SJSA1 (cell line): ENCODE measurements around the gene PKD1L1. TPM values are rescaled to one million over a fixed set of nuclear protein-coding genes. Genes with fewer than 3 reads are reported as not detected.

ENCODE experiments used
- DNase-seq, 2 experiments: peaks; one replicate each; pipeline ENCODE4 v3.0.0-alpha.2; 2015 to 2020; ENCODE audit warnings: low spot score in 2 of 2, low read depth in 1 of 2
- H3K27ac ChIP-seq: fragments of 250-450 bp; sonication (Bioruptor Pico); 2 replicates; pipeline ENCODE4 v1.5.1; 2020; ENCODE audit warnings: mild to moderate bottlenecking, moderate library complexity
- H3K27me3 ChIP-seq: fragments of 250-450 bp; sonication (Bioruptor Pico); replicated peaks from 2 replicates; pipeline ENCODE4 v1.5.1; 2020; ENCODE audit warnings: mild to moderate bottlenecking, moderate library complexity
- H3K36me3 ChIP-seq: fragments of 250-450 bp; sonication (Bioruptor Pico); 2 replicates; pipeline ENCODE4 v1.5.1; 2020; ENCODE audit warnings: mild to moderate bottlenecking
- H3K4me1 ChIP-seq: fragments of 250-450 bp; sonication (Bioruptor Pico); replicated peaks from 2 replicates; pipeline ENCODE4 v1.6.1; 2021; ENCODE audit warnings: mild to moderate bottlenecking
- H3K4me3 ChIP-seq: fragments of 250-450 bp; sonication (Bioruptor Pico); 2 replicates; pipeline ENCODE4 v1.5.1; 2020; ENCODE audit warnings: mild to moderate bottlenecking
- H3K9me3 ChIP-seq: fragments of 250-450 bp; sonication (Bioruptor Pico); replicated peaks from 2 replicates; pipeline ENCODE4 v1.5.1; 2020; ENCODE audit warnings: mild to moderate bottlenecking
- total RNA-seq: library from RNA; depleted of rRNA; stranded (reverse); fragments of >200 nt; shearing (Covaris generic); gene quantifications from 2 replicates; pipeline ENCODE4 v1.2.3, GENCODE V29; 2014

PKD1L1 gene
- total RNA-seq, 1 experiment from 2014 or later, result 0.53 TPM

GRCh38 chr7:47893721-47894365 lies 54.4 kb downstream of the PKD1L1 start:
- Histone ChIP-seq H3K27ac (no peak overlapping the region), H3K36me3 (no peaks in the 10 kb centered on the region), H3K27me3 (no peaks in the 10 kb centered on the region), H3K4me1 (no peaks in the 10 kb centered on the region), H3K4me3 (no peak overlapping the region), H3K9me3 (no peaks in the 10 kb centered on the region)
- DNase-seq, result no peak

GRCh38 chr7:47893238-47893637 lies 55.0 kb downstream of the PKD1L1 start:
- Histone ChIP-seq H3K4me3 (no peak overlapping the region), H3K4me1 (0 out of 2 replicates have a peak, but pooled peaks cover 3% of the 10 kb centered on the region), H3K9me3 (no peaks in the 10 kb centered on the region), H3K27me3 (no peaks in the 10 kb centered on the region), H3K27ac (no peak overlapping the region), H3K36me3 (no peaks in the 10 kb centered on the region)
- DNase-seq, result no peak

GRCh38 chr7:47890606-47891005 lies 57.7 kb downstream of the PKD1L1 start:
- Histone ChIP-seq H3K4me1 (0 out of 2 replicates have a peak, but pooled peaks cover 5% of the 10 kb centered on the region), H3K27ac (no peak overlapping the region), H3K36me3 (no peaks in the 10 kb centered on the region), H3K27me3 (no peaks in the 10 kb centered on the region), H3K4me3 (no peak overlapping the region), H3K9me3 (no peaks in the 10 kb centered on the region)
- no peak for DNase-seq

- no peak for DNase-seq
- H3K27me3 ChIP-seq, result no peaks in the 10 kb centered on the region
- no peaks in the 10 kb centered on the region for H3K36me3 ChIP-seq
- H3K27ac ChIP-seq, result no peak overlapping the region
- H3K4me3 ChIP-seq, result no peak overlapping the region
- H3K9me3 ChIP-seq, result no peaks in the 10 kb centered on the region
- 0 out of 2 replicates have a peak, but pooled peaks cover 5% of the 10 kb centered on the region for H3K4me1 ChIP-seq
Measured at GRCh38 chr7:47890125-47890524, 58.1 kb downstream of the PKD1L1 start.

GRCh38 chr7:47889723-47890122 lies 58.5 kb downstream of the PKD1L1 start:
- Histone ChIP-seq H3K27ac (no peak overlapping the region), H3K27me3 (no peaks in the 10 kb centered on the region), H3K4me1 (0 out of 2 replicates have a peak, but pooled peaks cover 5% of the 10 kb centered on the region), H3K9me3 (no peaks in the 10 kb centered on the region), H3K36me3 (no peaks in the 10 kb centered on the region), H3K4me3 (no peak overlapping the region)
- no peak for DNase-seq

- Histone ChIP-seq H3K27me3 (no peaks in the 10 kb centered on the region), H3K9me3 (no peaks in the 10 kb centered on the region), H3K36me3 (no peaks in the 10 kb centered on the region), H3K4me1 (0 out of 2 replicates have a peak, but pooled peaks cover 5% of the 10 kb centered on the region), H3K27ac (no peak overlapping the region), H3K4me3 (no peak overlapping the region)
- no peak for DNase-seq
Measured at GRCh38 chr7:47888371-47889265, 59.6 kb downstream of the PKD1L1 start.

- Histone ChIP-seq H3K36me3 (no peaks in the 10 kb centered on the region), H3K4me1 (0 out of 2 replicates have a peak, but pooled peaks cover 5% of the 10 kb centered on the region), H3K27ac (no peak overlapping the region), H3K4me3 (no peak overlapping the region), H3K27me3 (no peaks in the 10 kb centered on the region), H3K9me3 (no peaks in the 10 kb centered on the region)
- DNase-seq, result no peak
Measured at GRCh38 chr7:47887016-47887640, 61.1 kb downstream of the PKD1L1 start.

- H3K9me3 ChIP-seq, result no peaks in the 10 kb centered on the region
- no peak for DNase-seq
- H3K27ac ChIP-seq, result no peak overlapping the region
- 0 out of 2 replicates have a peak, but pooled peaks cover 5% of the 10 kb centered on the region for H3K4me1 ChIP-seq
- no peak overlapping the region for H3K4me3 ChIP-seq
- H3K36me3 ChIP-seq, result no peaks in the 10 kb centered on the region
- no peaks in the 10 kb centered on the region for H3K27me3 ChIP-seq
Measured at GRCh38 chr7:47885987-47886811, 62.1 kb downstream of the PKD1L1 start.

- no peak for DNase-seq
- no peak overlapping the region for H3K4me3 ChIP-seq
- H3K9me3 ChIP-seq, result no peaks in the 10 kb centered on the region
- no peak overlapping the region for H3K27ac ChIP-seq
- 0 out of 2 replicates have a peak, but pooled peaks cover 5% of the 10 kb centered on the region for H3K4me1 ChIP-seq
- H3K36me3 ChIP-seq, result no peaks in the 10 kb centered on the region
- H3K27me3 ChIP-seq, result no peaks in the 10 kb centered on the region
Measured at GRCh38 chr7:47885309-47885986, 62.8 kb downstream of the PKD1L1 start.

GRCh38 chr7:47884675-47885074 lies 63.6 kb downstream of the PKD1L1 start:
- Histone ChIP-seq H3K4me3 (no peak overlapping the region), H3K4me1 (0 out of 2 replicates have a peak, but pooled peaks cover 5% of the 10 kb centered on the region), H3K27me3 (no peaks in the 10 kb centered on the region), H3K27ac (no peak overlapping the region), H3K9me3 (no peaks in the 10 kb centered on the region), H3K36me3 (no peaks in the 10 kb centered on the region)
- DNase-seq, result no peak

- Histone ChIP-seq H3K4me1 (no peaks in the 10 kb centered on the region), H3K9me3 (no peaks in the 10 kb centered on the region), H3K4me3 (no peak overlapping the region), H3K36me3 (no peaks in the 10 kb centered on the region), H3K27me3 (no peaks in the 10 kb centered on the region), H3K27ac (no peak overlapping the region)
- no peak for DNase-seq
Measured at GRCh38 chr7:47882635-47883034, 65.6 kb downstream of the PKD1L1 start.

- H3K27me3 ChIP-seq, result no peaks in the 10 kb centered on the region
- no peaks in the 10 kb centered on the region for H3K4me1 ChIP-seq
- no peak overlapping the region for H3K4me3 ChIP-seq
- no peaks in the 10 kb centered on the region for H3K36me3 ChIP-seq
- H3K27ac ChIP-seq, result no peak overlapping the region
- DNase-seq, result no peak
- no peaks in the 10 kb centered on the region for H3K9me3 ChIP-seq
Measured at GRCh38 chr7:47881256-47881655, 67.0 kb downstream of the PKD1L1 start.

GRCh38 chr7:47878662-47879061 lies 69.6 kb downstream of the PKD1L1 start:
- Histone ChIP-seq H3K4me1 (peaks cover 9% of the 10 kb centered on the region), H3K4me3 (no peak overlapping the region), H3K36me3 (no peaks in the 10 kb centered on the region), H3K27ac (no peak overlapping the region), H3K9me3 (no peaks in the 10 kb centered on the region), H3K27me3 (no peaks in the 10 kb centered on the region)
- DNase-seq, result no peak
